Stomach (tissue), 9 donors: ENCODE measurements around the gene PITPNM3. TPM values are rescaled to one million over a fixed set of nuclear protein-coding genes. Genes with fewer than 3 reads are reported as not detected.

Experiments used
- DNase-seq, 2 donors: peaks; one replicate each; pipeline versions ENCODE4 v3.0.0 to v3.0.0-alpha.2; 2013 to 2019
- H3K27ac ChIP-seq, 5 donors: fragments of 200-600 bp in 4 of 5; sonication (generic) in 4 of 5; one replicate each; pipeline ENCODE4 v1.5.1; 2013 to 2019; ENCODE audit warnings: mild to moderate bottlenecking in 1 of 5, moderate library complexity in 1 of 5
- H3K27me3 ChIP-seq, 3 donors: fragments of 200-600 bp; sonication (generic); one replicate each; pipeline ENCODE4 v1.5.1; 2017 to 2019; ENCODE audit warnings: mixed run types in 1 of 3
- H3K36me3 ChIP-seq, 4 donors: fragments of 200-600 bp; sonication (generic); 1 replicate in 3 of 4; 2 replicates in 1 of 4; pipeline ENCODE4 v1.5.1; 2016 to 2019
- H3K4me1 ChIP-seq, 4 donors: fragments of 200-600 bp; sonication (generic); one replicate each; pipeline ENCODE4 v1.5.1; 2016 to 2019
- H3K4me3 ChIP-seq, 4 donors: fragments of 200-600 bp; sonication (generic) in 3 of 4; one replicate each; pipeline ENCODE4 v1.5.1; 2016 to 2019; ENCODE audit warnings: mild to moderate bottlenecking in 1 of 4
- H3K9me3 ChIP-seq, 4 donors: fragments of 200-600 bp; sonication (generic); one replicate each; pipeline ENCODE4 v1.5.1; 2016 to 2019
- EP300 ChIP-seq: sonication (generic); formaldehyde crosslinking; IDR thresholded peaks from one replicate; pipeline ENCODE4 v1.6.1; 2017; ENCODE audit warnings: antibody characterized with exemption
- POLR2A ChIP-seq, 4 donors: fragments of 450-650 bp; IDR thresholded peaks; one replicate each; pipeline ENCODE4 v1.6.1; 2016; ENCODE audit warnings: antibody characterized with exemption in 4 of 4, control low read depth in 2 of 4, mild to moderate bottlenecking in 1 of 4, moderate library complexity in 1 of 4
- POLR2AphosphoS5 ChIP-seq, 3 donors: sonication (generic); formaldehyde crosslinking; IDR thresholded peaks; one replicate each; pipeline ENCODE4 v1.6.1; 2016; ENCODE audit warnings: antibody characterized with exemption in 3 of 3
- WGBS, 5 donors: extraction: QIAGEN DNeasy Blood & Tissue Kit in 3 of 5; methylation state at CpG; one replicate each; pipeline versions ENCODE4 v1.1.5 to v1.1.7; 2013 to 2018; 5-methylcytosine and 5-hydroxymethylcytosine counted together
- intact Hi-C: fragments of 100-400 bp; cut with DNase I; formaldehyde crosslinking; loops from one replicate; pipeline ENCODE4 v1.15.1; 2023; ENCODE audit warnings: low total_unique reads
- polyA plus RNA-seq, 3 donors: library from polyadenylated mRNA; stranded (reverse); fragments of 200-250 nt; gene quantifications; one replicate each; pipeline ENCODE4 v1.2.3, GENCODE V29; 2013
- total RNA-seq, 5 donors: library from RNA; depleted of rRNA; stranded (reverse); fragments of >200 nt; gene quantifications; one replicate each; pipeline versions ENCODE4 v1.1.0 to v1.2.3, GENCODE V29; 2014 to 2016
- TF ChIP-seq, protein P1 (sequence below), 7 experiments: fragments of 450-650 bp in 4 of 7; fragments of 200-600 bp in 3 of 7; sonication (generic) in 3 of 7; IDR thresholded peaks; one replicate each; pipeline ENCODE4 v1.5.1; 2016 to 2019; ENCODE audit warnings: antibody characterized with exemption in 7 of 7, control low read depth in 2 of 7, mild to moderate bottlenecking in 1 of 7
- donor health status: healthy with polysubstance abuse.
- donor health status: Bipolar disorder and iron deficiency.
- donor health status: healthy.

The PITPNM3 gene
- total and polyA plus RNA-seq, 8 donors, result 1.1 to 19.3 (median 5.8) TPM

- H3K4me1 ChIP-seq, result peaks cover 0 to 31% (median 17%) of the 10 kb centered on the region in 4 donors
- 63 to 70% (median 67%) methylated on average over 15 of the region's 15 CpGs for WGBS, 5 donors
- DNase-seq, result no peak
- TF ChIP-seq POLR2A (IDR thresholded peaks at IDR 0.05) (no peak), EP300 (no peak), POLR2AphosphoS5 (IDR thresholded peaks at IDR 0.05) (no peak)
- TF ChIP-seq, protein P1, sequence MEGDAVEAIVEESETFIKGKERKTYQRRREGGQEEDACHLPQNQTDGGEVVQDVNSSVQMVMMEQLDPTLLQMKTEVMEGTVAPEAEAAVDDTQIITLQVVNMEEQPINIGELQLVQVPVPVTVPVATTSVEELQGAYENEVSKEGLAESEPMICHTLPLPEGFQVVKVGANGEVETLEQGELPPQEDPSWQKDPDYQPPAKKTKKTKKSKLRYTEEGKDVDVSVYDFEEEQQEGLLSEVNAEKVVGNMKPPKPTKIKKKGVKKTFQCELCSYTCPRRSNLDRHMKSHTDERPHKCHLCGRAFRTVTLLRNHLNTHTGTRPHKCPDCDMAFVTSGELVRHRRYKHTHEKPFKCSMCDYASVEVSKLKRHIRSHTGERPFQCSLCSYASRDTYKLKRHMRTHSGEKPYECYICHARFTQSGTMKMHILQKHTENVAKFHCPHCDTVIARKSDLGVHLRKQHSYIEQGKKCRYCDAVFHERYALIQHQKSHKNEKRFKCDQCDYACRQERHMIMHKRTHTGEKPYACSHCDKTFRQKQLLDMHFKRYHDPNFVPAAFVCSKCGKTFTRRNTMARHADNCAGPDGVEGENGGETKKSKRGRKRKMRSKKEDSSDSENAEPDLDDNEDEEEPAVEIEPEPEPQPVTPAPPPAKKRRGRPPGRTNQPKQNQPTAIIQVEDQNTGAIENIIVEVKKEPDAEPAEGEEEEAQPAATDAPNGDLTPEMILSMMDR (IDR thresholded peaks at IDR 0.05), result no peak
- H3K27me3 ChIP-seq, result no peaks in the 10 kb centered on the region
- intact Hi-C loops, result no loop called here
- peaks cover 0 to 3% (median 0%) of the 10 kb centered on the region in 4 donors for H3K36me3 ChIP-seq
- H3K4me3 ChIP-seq, result no peak overlapping the region
- H3K27ac ChIP-seq, result no peak overlapping the region
- H3K9me3 ChIP-seq, result no peaks in the 10 kb centered on the region
Observed at GRCh38 chr17:6495450-6496115, 60.8 kb downstream of the PITPNM3 start.

DNA sequence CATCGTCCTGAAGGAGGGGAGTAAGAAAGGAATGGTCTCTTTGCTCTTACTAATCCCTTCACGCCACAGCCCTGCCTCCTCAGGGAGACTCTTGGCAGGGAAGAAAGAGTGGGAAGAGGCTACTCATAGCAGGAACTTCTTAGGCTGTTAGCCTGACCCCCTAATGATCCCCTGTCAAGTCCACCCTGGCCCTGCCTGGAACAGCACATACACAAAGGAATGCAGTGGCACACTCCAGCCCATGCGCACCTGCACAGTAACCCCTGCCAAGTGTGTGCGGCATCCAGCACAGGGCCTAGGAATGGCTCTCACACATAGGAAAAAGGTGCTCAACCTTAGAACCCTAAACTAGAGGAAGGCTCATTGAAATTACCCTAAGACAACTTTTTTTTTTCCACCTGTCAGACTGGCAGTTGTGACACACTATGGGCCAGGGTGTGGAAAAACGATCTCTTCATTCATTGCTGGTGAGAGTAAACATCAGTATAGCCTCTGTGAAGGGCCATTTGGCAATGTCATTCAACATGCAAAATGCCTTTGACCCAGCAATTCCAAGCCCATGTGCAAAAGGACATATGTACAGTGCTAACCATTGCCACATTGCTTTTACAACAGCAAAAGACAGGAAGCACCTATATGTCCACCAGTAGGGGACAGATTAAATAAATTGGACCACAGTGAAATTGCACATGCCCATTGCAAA lies 62.0 kb downstream of the PITPNM3 start:
- H3K4me1 ChIP-seq, result peaks cover 0 to 31% (median 17%) of the 10 kb centered on the region in 4 donors
- H3K36me3 ChIP-seq, result no peaks in the 10 kb centered on the region
- no peaks in the 10 kb centered on the region for H3K27me3 ChIP-seq
- intact Hi-C loops, result no loop called here
- TF ChIP-seq POLR2A (IDR thresholded peaks at IDR 0.05), result no peak
- TF ChIP-seq EP300, result no peak
- TF ChIP-seq POLR2AphosphoS5 (IDR thresholded peaks at IDR 0.05), result no peak
- TF ChIP-seq, protein P1 (IDR thresholded peaks at IDR 0.05), result no peak
- peak overlapping the region in 2 of 5 donors; percentile 54 to 77 for H3K27ac ChIP-seq
- DNase-seq, result no peak
- H3K9me3 ChIP-seq, result no peaks in the 10 kb centered on the region
- no peak overlapping the region for H3K4me3 ChIP-seq
- 59 to 73% (median 66%) methylated on average over 5 of the region's 5 CpGs for WGBS, 5 donors

- Histone ChIP-seq H3K27ac (peak overlapping the region in 2 of 5 donors; percentile 54 to 77), H3K9me3 (no peaks in the 10 kb centered on the region), H3K4me1 (peaks cover 0 to 31% (median 17%) of the 10 kb centered on the region in 4 donors), H3K27me3 (no peaks in the 10 kb centered on the region), H3K4me3 (no peak overlapping the region), H3K36me3 (no peaks in the 10 kb centered on the region)
- TF ChIP-seq POLR2A (IDR thresholded peaks at IDR 0.05), result no peak
- TF ChIP-seq POLR2AphosphoS5 (IDR thresholded peaks at IDR 0.05), result peak in 1 of 3 donors; percentile 43
- DNase-seq, result no peak
- intact Hi-C loops, result no loop called here
- 39 to 57% (median 54%) methylated on average over 4 of the region's 4 CpGs for WGBS, 5 donors
Observed at GRCh38 chr17:6492892-6493674, 63.3 kb downstream of the PITPNM3 start.

GRCh38 chr17:6491071-6491700 lies 65.2 kb downstream of the PITPNM3 start:
- Histone ChIP-seq H3K27me3 (no peaks in the 10 kb centered on the region), H3K9me3 (no peaks in the 10 kb centered on the region), H3K27ac (no peak overlapping the region), H3K4me3 (no peak overlapping the region), H3K4me1 (peaks cover 0 to 24% (median 15%) of the 10 kb centered on the region in 4 donors), H3K36me3 (no peaks in the 10 kb centered on the region)
- no peak for TF ChIP-seq POLR2A (IDR thresholded peaks at IDR 0.05)
- TF ChIP-seq POLR2AphosphoS5 (IDR thresholded peaks at IDR 0.05), result no peak
- no peak for TF ChIP-seq EP300
- TF ChIP-seq, protein P1 (IDR thresholded peaks at IDR 0.05), result no peak
- intact Hi-C loops, result no loop called here
- WGBS, 5 donors, result 83 to 96% (median 87%) methylated on average over 6 to 7 of the region's 7 CpGs
- DNase-seq, result no peak
